Measurements from ENCODE around the gene VPS26C. TPM values are rescaled to one million over a fixed set of nuclear protein-coding genes. Genes with fewer than 3 reads are reported as not detected.

Gene VPS26C
- polyA plus RNA-seq, 1 of the 3 experiments (the other 2 are of a cell fraction) = 34.8 TPM

- Histone ChIP-seq H3K27me3 (ENCODE audit: insufficient read depth) (no peaks in the 10 kb centered on the region), H3F3A (replicated peaks; ENCODE audit: insufficient read depth) (no peaks in the 10 kb centered on the region), H3K36me3 (replicated peaks in 1 of 2; ENCODE audit: control insufficient read depth in 1 of 2, insufficient read depth in 2 of 2, low read length in 1 of 2) (peaks cover 66 to 75% of the 10 kb centered on the region in 2 experiments), H4K20me1 (ENCODE audit: insufficient read depth) (no peaks in the 10 kb centered on the region), H3K4me2 (no peak overlapping the region), H3K4me3 (ENCODE audit: low read depth in 2 of 2, low read length in 1 of 2) (no peak overlapping the region), H3K27ac (ENCODE audit: low read depth in 2 of 2, low read length in 1 of 2) (no peak overlapping the region), H2AFZ (ENCODE audit: low read depth) (no peak overlapping the region), H3K9me2 (no peaks in the 10 kb centered on the region), H3K79me2 (ENCODE audit: insufficient read depth) (peaks cover 21% of the 10 kb centered on the region), H3K9ac (no peak overlapping the region), H3K4me1 (ENCODE audit: control insufficient read depth in 1 of 2, insufficient read depth in 2 of 2, low read depth in 1 of 2, low read length in 1 of 2) (no peaks in the 10 kb centered on the region; a peak in 1 of 4 replicates), H3K9me3 (no peaks in the 10 kb centered on the region)
- TF ChIP-seq RCOR1 (IDR thresholded peaks at IDR 0.05; ENCODE audit: low read length) = no peak
- CTCF ChIA-PET = interaction anchor here (0.7 to 1.2 kb wide), 2 partner anchors 10 to 289 kb away, joined by 3 read pairs; no protein-coding TSS in a partner anchor
- DNase-seq = no peak
- WGBS (ENCODE audit: low lambda C conversion rate) = 98% methylated on average over 9 of the region's 9 CpGs
- POLR2A ChIA-PET = no interaction called here
These were observed 33.5 kb downstream of the VPS26C start for GRCh38 chr21:37233551-37234146.

DNA sequence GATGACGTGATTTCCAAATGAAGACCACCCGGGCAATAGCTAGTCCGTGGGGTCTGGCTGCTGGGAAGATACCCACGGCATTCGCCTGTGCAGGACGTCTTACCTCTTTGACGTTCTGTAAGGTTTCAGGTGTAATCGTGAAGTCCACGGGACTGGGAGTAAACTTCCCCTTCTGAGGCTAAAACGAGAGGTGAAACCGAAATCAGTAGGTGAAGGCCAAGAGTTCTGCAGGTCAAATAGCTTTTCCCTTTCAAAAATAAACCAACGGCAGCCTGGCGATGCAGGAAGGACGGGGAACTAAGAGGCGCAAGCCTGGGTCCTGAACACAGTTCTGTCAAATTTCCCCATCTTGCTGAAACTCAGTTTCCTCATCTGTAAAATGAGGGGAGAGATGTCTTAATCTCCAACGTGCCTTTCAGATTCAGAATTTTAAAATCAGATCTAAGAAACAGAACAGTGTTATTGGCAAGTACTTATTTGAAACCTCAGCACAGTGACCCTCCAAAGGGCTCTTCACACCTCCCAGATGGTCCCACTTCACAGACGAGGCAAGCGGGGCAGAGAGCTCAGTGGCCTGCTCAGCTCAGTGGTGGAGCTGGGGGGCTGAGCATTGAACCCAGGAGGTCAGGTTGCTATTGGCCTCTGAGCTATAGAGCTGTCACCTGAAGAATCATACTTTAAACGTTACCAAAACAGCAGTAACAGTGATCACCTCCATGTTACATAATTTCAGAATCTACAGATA is 34.7 kb downstream of the VPS26C start:
- Histone ChIP-seq H3K79me2 (ENCODE audit: insufficient read depth) (peaks cover 21% of the 10 kb centered on the region), H3K27ac (ENCODE audit: low read depth in 2 of 2, low read length in 1 of 2) (no peak overlapping the region), H3K9ac (no peak overlapping the region), H3K9me2 (no peaks in the 10 kb centered on the region), H3K4me1 (ENCODE audit: control insufficient read depth in 1 of 2, insufficient read depth in 2 of 2, low read depth in 1 of 2, low read length in 1 of 2) (no peaks in the 10 kb centered on the region), H3K4me2 (no peak overlapping the region), H2AFZ (ENCODE audit: low read depth) (no peak overlapping the region), H4K20me1 (ENCODE audit: insufficient read depth) (no peaks in the 10 kb centered on the region), H3K27me3 (ENCODE audit: insufficient read depth) (no peaks in the 10 kb centered on the region), H3F3A (replicated peaks; ENCODE audit: insufficient read depth) (no peaks in the 10 kb centered on the region), H3K9me3 (no peaks in the 10 kb centered on the region), H3K36me3 (replicated peaks in 1 of 2; ENCODE audit: control insufficient read depth in 1 of 2, insufficient read depth in 2 of 2, low read length in 1 of 2) (peaks cover 64 to 75% of the 10 kb centered on the region in 2 experiments), H3K4me3 (ENCODE audit: low read depth in 2 of 2, low read length in 1 of 2) (no peak overlapping the region)
- DNase-seq = no peak
- ChIA-PET CTCF (interaction anchor here (0.6 to 1.4 kb wide), 3 partner anchors 12 to 290 kb away, joined by 3 to 7 read pairs (median 3); no protein-coding TSS in a partner anchor), POLR2A (no interaction called here)
- TF ChIP-seq, protein P1, sequence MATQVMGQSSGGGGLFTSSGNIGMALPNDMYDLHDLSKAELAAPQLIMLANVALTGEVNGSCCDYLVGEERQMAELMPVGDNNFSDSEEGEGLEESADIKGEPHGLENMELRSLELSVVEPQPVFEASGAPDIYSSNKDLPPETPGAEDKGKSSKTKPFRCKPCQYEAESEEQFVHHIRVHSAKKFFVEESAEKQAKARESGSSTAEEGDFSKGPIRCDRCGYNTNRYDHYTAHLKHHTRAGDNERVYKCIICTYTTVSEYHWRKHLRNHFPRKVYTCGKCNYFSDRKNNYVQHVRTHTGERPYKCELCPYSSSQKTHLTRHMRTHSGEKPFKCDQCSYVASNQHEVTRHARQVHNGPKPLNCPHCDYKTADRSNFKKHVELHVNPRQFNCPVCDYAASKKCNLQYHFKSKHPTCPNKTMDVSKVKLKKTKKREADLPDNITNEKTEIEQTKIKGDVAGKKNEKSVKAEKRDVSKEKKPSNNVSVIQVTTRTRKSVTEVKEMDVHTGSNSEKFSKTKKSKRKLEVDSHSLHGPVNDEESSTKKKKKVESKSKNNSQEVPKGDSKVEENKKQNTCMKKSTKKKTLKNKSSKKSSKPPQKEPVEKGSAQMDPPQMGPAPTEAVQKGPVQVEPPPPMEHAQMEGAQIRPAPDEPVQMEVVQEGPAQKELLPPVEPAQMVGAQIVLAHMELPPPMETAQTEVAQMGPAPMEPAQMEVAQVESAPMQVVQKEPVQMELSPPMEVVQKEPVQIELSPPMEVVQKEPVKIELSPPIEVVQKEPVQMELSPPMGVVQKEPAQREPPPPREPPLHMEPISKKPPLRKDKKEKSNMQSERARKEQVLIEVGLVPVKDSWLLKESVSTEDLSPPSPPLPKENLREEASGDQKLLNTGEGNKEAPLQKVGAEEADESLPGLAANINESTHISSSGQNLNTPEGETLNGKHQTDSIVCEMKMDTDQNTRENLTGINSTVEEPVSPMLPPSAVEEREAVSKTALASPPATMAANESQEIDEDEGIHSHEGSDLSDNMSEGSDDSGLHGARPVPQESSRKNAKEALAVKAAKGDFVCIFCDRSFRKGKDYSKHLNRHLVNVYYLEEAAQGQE (IDR thresholded peaks at IDR 0.05; ENCODE audit: low read depth, low read length) = no peak
- no peak for TF ChIP-seq ELF1 (IDR thresholded peaks at IDR 0.05)
- WGBS (ENCODE audit: low lambda C conversion rate) = 93% methylated on average over 19 of the region's 19 CpGs

DNA sequence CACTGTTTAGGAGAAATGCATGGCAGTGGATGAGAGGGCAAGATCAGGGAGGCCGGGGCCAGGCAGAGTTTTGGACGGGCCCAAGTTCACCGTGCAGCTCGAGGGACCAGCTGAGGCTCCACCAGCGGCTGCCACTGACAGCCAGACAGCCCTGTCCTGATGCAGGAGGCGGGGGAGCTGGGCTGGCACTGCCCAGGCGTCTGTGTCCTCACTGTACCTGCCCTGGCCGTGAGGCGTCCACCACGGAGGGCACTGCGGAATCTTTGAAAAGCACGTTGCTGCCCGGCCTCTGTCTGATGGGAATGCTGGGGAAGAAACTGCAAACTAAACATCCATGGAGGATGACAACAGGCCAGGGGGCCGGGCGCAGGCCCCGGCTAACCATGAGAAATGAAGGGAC is 35.5 kb downstream of the VPS26C start:
- H3K79me2 ChIP-seq (ENCODE audit: insufficient read depth) = peaks cover 21% of the 10 kb centered on the region
- WGBS (ENCODE audit: low lambda C conversion rate) = 99% methylated on average over 14 of the region's 16 CpGs
- H3K9me3 ChIP-seq = no peaks in the 10 kb centered on the region
- no peak for DNase-seq
- no peak overlapping the region for H2AFZ ChIP-seq (ENCODE audit: low read depth)
- ChIA-PET CTCF (interaction anchor here (1.4 kb wide), 1 partner anchor 11 kb away, joined by 7 read pairs; no protein-coding TSS in a partner anchor), POLR2A (no interaction called here)
- H4K20me1 ChIP-seq (ENCODE audit: insufficient read depth) = no peaks in the 10 kb centered on the region
- no peaks in the 10 kb centered on the region for H3K27me3 ChIP-seq (ENCODE audit: insufficient read depth)
- no peaks in the 10 kb centered on the region for H3K9me2 ChIP-seq
- H3F3A ChIP-seq (replicated peaks; ENCODE audit: insufficient read depth) = no peaks in the 10 kb centered on the region
- H3K4me3 ChIP-seq (ENCODE audit: low read depth in 2 of 2, low read length in 1 of 2) = no peak overlapping the region
- no peak overlapping the region for H3K9ac ChIP-seq
- H3K36me3 ChIP-seq (replicated peaks in 1 of 2; ENCODE audit: control insufficient read depth in 1 of 2, insufficient read depth in 2 of 2, low read length in 1 of 2) = peaks cover 62 to 75% of the 10 kb centered on the region in 2 experiments
- H3K4me2 ChIP-seq = no peak overlapping the region
- no peak overlapping the region for H3K27ac ChIP-seq (ENCODE audit: low read depth in 2 of 2, low read length in 1 of 2)
- H3K4me1 ChIP-seq (ENCODE audit: control insufficient read depth in 1 of 2, insufficient read depth in 2 of 2, low read depth in 1 of 2, low read length in 1 of 2) = no peaks in the 10 kb centered on the region
- TF ChIP-seq RXRA (IDR thresholded peaks at IDR 0.05; ENCODE audit: borderline replicate concordance, low read depth) = no peak
- TF ChIP-seq FOSL2 (IDR thresholded peaks at IDR 0.05; ENCODE audit: borderline replicate concordance, low read depth) = no peak
- no peak for TF ChIP-seq EZH2phosphoT487 (IDR thresholded peaks at IDR 0.05; ENCODE audit: borderline replicate concordance, low read depth)
- no peak for TF ChIP-seq FOXJ3 (CRISPR knock-in tag; IDR thresholded peaks at IDR 0.05)
- TF ChIP-seq NFIC (IDR thresholded peaks at IDR 0.05; ENCODE audit: borderline replicate concordance) = no peak
- no peak for TF ChIP-seq EP300 (IDR thresholded peaks at IDR 0.05; ENCODE audit: borderline replicate concordance in 1 of 2, low read depth in 1 of 2, low read length in 1 of 2)
- no peak for TF ChIP-seq MEF2A (IDR thresholded peaks at IDR 0.05; ENCODE audit: borderline replicate concordance, low read depth)
- TF ChIP-seq GATA2 (CRISPR knock-in tag; IDR thresholded peaks at IDR 0.05) = no peak
- no peak for TF ChIP-seq GABPA (IDR thresholded peaks at IDR 0.05; ENCODE audit: low read depth)
- no peak for TF ChIP-seq RCOR1 (IDR thresholded peaks at IDR 0.05; ENCODE audit: low read length)
- no peak for TF ChIP-seq TEAD4 (IDR thresholded peaks at IDR 0.05; ENCODE audit: borderline replicate concordance, insufficient read depth)
- TF ChIP-seq MXI1 (IDR thresholded peaks at IDR 0.05; ENCODE audit: low read depth, low read length) = no peak
- no peak for TF ChIP-seq IRF3 (IDR thresholded peaks at IDR 0.05; ENCODE audit: low read depth, low read length)
- no peak for TF ChIP-seq SIN3A (IDR thresholded peaks at IDR 0.05; ENCODE audit: borderline replicate concordance, low read depth, low read length)

All from SK-N-SH (cell line).